SW480 (cell line): ENCODE measurements around the gene ZNF729.
"Not testable (repeated sequence)": the region's sequence is repeated elsewhere in the genome, so short reads cannot be mapped to it uniquely, and the experiment has no call there.

ENCODE experiments used
- DNase-seq: peaks from one replicate; pipeline ENCODE4 v3.0.0-alpha.2; 2016; ENCODE audit warnings: low spot score

The ZNF729 gene

DNA sequence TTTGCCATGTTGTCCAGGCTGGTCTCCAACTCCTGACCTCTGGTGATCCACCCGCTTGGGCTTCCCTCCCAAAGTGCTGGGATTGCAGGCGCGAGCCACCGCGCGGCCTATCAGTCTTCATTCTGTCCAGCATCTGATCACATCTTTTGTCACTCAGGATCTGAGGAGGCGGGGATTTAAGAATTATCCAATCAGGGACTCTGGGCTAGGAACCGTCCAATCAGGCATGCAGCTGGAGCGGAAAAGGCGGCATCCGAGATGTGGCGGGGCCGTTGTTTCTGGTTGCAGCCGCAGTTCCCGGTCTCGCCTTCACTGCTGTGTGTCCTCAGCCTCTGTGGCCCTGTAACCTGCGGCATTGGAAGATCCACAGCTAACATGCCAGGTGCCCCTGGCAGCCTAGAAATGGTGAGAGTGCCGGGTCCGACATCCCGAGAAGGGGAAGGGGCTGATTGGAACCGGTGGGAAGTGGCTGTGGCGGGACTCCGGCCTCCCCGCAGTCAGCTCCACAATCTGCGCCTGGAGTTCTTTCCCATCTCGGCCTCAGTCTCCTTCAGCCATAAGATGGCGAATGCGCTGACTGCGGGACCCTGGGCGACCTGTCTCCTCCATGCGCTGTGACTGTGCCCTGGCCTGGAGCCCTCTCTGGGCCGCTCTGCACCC is at the start of gene ZNF729:
Gene ZNF729 (plus strand): TSS at position 291 of the 660 bp plus-strand sequence. CDS start 85 bp downstream, at position 376.
- DNase-seq: no peak

DNA sequence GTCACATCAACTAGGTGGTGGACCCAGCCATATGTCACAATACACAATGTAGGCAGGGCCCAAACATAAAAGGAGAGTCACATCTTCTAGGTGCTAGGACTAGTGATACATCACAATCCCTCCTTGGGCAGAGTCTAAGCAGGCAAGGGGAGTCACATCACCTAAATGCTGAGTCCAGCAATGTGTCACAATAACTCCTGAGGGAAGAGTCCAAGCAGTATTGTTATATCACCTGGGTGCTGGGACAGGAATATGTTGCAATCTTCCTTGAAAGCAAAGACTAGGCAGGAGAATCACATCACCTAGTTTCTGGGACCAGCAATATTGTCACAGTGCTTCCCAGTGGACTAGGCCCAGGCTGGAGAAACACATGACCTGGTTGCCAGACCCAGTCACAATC is 29.4 kb upstream of the ZNF729 start:
- DNase-seq: no peak

DNA sequence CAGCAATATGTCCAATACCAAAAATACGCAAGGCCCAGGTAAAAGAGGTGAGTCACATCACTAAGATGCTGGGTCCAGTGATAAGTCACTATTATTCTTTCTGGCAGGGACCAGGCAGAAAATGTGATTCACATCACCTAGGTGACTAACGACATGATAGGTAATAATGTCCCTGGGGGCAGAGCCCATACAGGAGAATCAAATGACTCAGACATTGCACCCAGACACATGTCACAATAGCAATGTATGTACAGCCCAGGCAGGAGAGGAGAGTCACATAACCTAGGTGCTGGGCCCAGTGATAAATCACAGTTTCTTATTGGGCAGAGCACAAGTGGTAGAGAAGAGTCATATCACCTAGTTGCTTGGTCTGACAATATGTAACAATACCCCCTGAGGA is 28.9 kb upstream of the ZNF729 start:
- DNase-seq: no peak

DNA sequence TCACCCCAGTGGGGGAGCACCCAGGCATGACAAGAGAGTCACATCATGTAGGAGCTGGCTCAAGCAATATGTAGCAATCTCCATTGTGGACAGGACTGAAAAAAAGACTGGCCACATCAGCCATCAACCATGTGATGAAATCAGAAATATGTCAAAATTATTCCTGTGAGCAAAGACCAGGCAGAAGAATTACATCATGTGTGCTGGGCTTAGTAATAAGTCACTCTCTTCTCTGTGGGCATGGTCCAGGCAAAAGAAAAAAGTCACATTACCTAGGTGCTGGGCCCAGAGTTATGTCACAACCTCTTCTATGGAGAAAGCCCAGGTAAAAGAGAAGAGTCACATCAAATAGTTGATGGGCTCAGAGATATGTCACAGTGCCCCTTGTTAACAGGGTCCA is 28.3 kb upstream of the ZNF729 start:
- no peak for DNase-seq

DNA sequence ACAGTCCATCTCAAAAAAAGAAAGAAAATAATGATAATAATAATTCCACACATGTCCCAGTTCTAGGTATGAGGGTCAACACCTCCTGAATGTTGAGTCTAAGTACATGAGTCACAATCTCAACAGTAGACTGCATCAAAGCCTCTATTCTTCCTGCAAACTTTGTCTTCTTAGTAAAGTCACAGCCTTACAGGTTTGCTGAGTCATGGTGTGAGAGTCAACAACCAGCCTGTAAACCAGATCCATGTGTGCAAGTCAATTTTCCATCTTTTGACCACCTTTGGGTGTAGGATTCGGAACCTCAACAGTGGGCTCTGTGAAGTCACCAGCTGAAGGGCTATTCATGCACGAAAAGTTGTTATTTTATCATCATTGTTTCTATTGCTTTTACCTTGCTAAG is 25.7 kb upstream of the ZNF729 start:
- no peak for DNase-seq

DNA sequence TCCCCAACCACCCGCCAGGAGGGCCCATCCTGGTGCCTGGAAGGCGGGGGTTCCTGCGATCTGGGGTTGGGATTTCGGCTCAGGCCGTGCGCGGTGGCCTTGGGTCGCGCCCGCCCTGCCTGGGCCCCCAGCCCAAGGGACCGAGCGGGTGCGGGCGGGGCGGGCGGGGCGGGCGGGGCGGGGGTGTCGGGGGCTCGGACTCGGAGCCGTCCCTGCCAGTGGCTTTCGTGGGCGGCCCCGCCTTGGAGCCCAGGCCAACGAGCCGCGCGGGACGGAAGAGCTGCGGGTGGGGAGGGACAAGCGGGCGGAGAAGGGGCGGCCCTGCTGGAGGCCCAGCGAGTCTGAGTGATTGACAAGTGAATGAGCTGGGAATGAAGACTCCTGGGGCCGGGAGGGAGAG is 24.6 kb upstream of the ZNF729 start:
- DNase-seq: no peak

DNA sequence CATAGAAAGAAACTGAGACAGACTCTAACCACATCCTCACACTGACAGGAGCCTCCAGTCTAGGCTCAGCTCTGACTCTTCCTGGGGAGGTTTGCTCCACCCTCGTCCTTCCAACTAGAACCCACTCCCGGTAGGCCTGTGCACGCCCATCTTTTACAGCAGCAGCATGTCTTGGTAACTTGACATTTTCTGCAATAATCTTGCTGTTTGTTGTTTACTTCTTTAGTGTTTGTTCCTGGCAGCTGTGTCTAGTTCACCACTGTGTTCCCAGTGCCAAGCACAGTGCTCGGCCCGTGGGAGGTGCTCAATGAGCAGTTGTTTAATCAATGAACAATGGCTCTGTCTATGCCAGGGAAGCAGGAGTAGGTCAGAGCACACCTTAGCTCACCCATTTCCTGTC is 23.1 kb upstream of the ZNF729 start:
- DNase-seq: no peak

DNA sequence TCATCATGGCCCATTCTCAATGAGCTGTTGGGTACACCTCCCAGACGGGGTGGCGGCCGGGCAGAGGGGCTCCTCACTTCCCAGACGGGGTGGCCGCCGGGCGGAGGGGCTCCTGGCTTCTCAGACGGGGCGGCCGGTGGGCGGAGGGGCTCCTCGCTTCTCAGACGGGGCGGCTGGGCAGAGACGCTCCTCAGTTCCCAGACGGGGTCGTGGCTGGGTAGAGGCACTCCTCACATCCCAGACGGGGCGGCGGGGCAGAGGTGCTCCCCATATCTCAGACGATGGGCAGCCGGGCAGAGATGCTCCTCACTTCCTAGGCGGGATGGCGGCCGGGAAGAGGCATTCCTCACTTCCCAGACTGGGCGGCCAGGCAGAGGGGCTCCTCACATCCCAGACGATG is 35.3 kb downstream of the ZNF729 start:
- DNase-seq: not testable (repeated sequence)

DNA sequence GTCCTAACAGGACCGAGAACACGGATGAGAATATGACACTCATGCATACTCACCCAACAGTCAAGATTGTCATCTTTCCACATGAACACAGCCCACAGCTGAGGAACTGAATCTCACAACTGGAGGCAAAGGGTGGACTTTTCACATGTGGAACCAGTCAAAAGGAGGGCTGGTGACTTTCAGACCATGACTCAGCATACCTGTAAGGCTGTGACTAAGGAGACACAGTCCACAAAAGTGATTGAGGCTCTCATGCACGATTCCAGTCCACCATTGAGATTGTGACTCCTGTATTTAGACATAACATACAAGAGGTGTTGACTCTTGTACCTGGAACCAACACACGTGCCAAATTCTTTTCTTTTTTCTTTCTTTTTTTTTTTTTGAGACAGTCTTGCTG is 40.0 kb downstream of the ZNF729 start:
- no peak for DNase-seq

DNA sequence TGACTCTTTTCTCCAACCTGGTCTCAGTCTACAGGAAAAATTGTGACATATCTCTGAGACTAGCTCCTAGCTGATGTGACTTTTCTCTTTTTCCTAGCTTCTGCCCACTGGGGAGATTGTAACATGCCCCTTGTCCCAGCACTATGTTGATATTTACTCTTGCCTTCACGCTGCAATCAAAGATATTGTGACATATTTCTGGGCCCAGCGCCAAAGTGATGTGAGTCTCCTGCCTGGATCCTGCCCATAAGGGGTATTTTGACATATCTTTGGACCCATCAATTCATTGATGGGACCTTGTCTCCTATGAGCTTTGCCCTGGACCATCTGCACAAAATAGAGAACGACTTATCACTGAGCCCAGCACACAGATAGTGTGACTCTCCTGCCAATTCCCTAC is 41.1 kb downstream of the ZNF729 start:
- DNase-seq: no peak

DNA sequence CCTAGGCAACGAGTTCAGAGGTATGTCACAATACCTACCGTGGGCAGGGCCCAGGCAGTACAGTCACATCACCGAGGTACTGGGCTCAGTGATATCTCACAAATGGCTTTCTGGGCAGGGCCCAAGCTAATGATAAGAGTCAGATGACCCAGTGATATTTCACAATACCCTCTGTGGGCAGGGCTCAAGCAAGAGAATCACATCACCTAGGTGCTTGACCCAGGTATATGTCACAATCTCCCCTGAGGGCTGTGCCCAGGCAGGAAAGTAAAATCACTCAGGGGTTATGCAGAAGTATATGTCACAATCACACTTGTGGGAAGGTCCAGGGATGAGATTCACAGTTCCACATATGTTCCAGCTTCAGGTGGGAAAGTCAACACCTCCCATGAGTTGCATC is 45.3 kb downstream of the ZNF729 start:
- DNase-seq: no peak

DNA sequence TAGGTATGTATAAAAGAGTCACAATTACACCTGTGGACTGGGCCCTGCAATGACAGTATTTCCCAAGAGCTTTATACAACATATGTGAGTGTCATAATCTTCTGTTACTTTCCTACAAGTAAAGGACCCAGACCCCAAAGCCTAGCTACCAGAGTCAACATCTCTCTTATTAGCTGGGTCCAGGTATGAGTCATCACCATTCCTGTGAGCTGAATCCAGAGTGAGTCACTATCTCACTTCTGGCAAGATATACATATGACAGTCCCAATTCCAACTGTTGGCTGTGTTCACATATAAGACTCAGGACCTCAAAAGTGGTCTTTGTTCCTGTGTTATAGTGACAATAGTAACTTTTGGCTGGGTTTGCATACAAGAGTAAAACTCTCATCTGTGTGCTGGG is 46.7 kb downstream of the ZNF729 start:
- DNase-seq: no peak

DNA sequence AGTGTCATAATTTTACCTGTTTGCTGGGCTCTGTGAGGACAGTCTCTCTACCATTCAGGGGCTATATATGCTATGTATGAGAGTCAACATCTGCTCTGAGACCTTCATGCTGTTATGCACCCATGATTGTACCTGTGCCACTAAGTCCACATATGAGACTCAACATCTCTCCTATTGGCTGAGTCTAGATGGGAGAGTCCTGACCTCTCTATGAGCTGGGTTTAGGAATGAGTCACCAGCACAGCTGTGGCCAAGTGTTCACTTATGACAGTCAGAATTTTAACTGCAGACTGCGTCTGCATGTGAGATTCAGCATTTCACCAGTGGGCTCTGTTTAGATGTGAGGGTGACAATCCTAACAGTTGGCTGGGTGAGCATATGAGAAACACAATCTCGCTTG is 49.5 kb downstream of the ZNF729 start:
- DNase-seq: no peak

DNA sequence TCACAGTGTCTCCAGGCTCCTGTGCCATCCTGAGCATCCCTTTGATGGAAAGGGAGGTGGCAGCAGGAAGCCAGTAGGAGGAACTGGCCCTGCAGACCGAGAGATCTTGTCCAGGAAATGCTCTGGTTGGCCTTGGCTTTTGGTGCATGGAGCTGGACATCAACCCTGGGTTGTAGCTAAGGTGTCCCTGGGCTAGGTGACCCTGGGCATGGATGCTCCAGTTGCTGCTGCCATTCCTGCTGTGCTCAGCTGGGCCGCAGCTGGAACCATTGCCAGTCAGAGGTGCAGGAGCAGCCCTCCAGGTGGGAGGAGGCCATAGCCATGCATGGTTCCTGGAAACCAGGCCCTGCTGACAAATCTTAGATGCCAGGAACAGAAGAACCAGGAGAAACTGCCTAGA is 68.4 kb downstream of the ZNF729 start:
- no peak for DNase-seq
